Stimulated activated CD4-positive, alpha-beta T cell treated with anti-CD3 and anti-CD28 coated beads, Interleukin-1b, Interleukin-23, amount 100 ng/mL, for 48 hours (primary cell): Measurements from ENCODE around the gene IL18R1.
"Not testable (repeated sequence)": the region's sequence is repeated elsewhere in the genome, so short reads cannot be mapped to it uniquely, and the experiment has no call there.

ENCODE experiments used
- DNase-seq: peaks from one replicate; pipeline ENCODE4 v3.0.0-alpha.2; 2020

The IL18R1 gene

GRCh38 chr2:102355526-102356380 lies at the start of gene IL18R1:
Gene IL18R1 (plus strand): TSS chr2:102355796. CDS start chr2:102362661, 6,865 bp downstream.
- DNase-seq, result peak; percentile 72

GRCh38 chr2:102306125-102306524 lies 49.5 kb upstream of the IL18R1 start:
- DNase-seq, result no peak

- DNase-seq, result no peak
Observed at GRCh38 chr2:102310964-102311640, 44.5 kb upstream of the IL18R1 start, which contains the start of gene IL1RL1. Gene IL1RL1 (plus strand): TSS chr2:102311563. CDS start chr2:102338265, 26,702 bp downstream.

- no peak for DNase-seq
Observed at GRCh38 chr2:102313025-102313424, 42.6 kb upstream of the IL18R1 start.

- DNase-seq, result no peak
Observed at GRCh38 chr2:102313471-102313870, 42.1 kb upstream of the IL18R1 start.

GRCh38 chr2:102313950-102314349 lies 41.6 kb upstream of the IL18R1 start:
- DNase-seq, result no peak

GRCh38 chr2:102315921-102316320 lies 39.7 kb upstream of the IL18R1 start:
- no peak for DNase-seq

GRCh38 chr2:102317715-102318114 lies 37.9 kb upstream of the IL18R1 start:
- DNase-seq, result no peak

GRCh38 chr2:102318437-102318836 lies 37.2 kb upstream of the IL18R1 start:
- no peak for DNase-seq

- no peak for DNase-seq
Observed at GRCh38 chr2:102321941-102322719, 33.5 kb upstream of the IL18R1 start.

GRCh38 chr2:102324914-102325313 lies 30.7 kb upstream of the IL18R1 start:
- DNase-seq, result not testable (repeated sequence)

- no peak for DNase-seq
Observed at GRCh38 chr2:102331311-102331980, 24.1 kb upstream of the IL18R1 start.

GRCh38 chr2:102334486-102334885 lies 21.1 kb upstream of the IL18R1 start:
- DNase-seq, result no peak

- DNase-seq, result no peak
Observed at GRCh38 chr2:102335871-102336366, 19.7 kb upstream of the IL18R1 start.

- no peak for DNase-seq
Observed at GRCh38 chr2:102336502-102336945, 19.1 kb upstream of the IL18R1 start.

GRCh38 chr2:102337012-102337411 lies 18.6 kb upstream of the IL18R1 start:
- DNase-seq, result no peak

- DNase-seq, result no peak
Observed at GRCh38 chr2:102337481-102338386, 17.9 kb upstream of the IL18R1 start.

GRCh38 chr2:102340778-102341177 lies 14.8 kb upstream of the IL18R1 start:
- no peak for DNase-seq

GRCh38 chr2:102342888-102343287 lies 12.7 kb upstream of the IL18R1 start:
- DNase-seq, result no peak

- DNase-seq, result no peak
Observed at GRCh38 chr2:102344397-102344796, 11.2 kb upstream of the IL18R1 start.

GRCh38 chr2:102345329-102345920 lies 10.2 kb upstream of the IL18R1 start:
- DNase-seq, result no peak
